ENCODE results near the gene STK24.
A peak's percentile ranks its signal among the peaks of the same experiment; 100 is the strongest.

The STK24 gene

GRCh38 chr13:98459721-98460370 is 117.1 kb downstream of the STK24 start:
- H3K27ac ChIP-seq (ENCODE audit: low read depth, low read length), result no peak overlapping the region
- H3K27me3 ChIP-seq (ENCODE audit: control insufficient read depth in 5 of 5, insufficient read depth in 4 of 5, low read length in 5 of 5), result no peaks in the 10 kb centered on the region
- no peaks in the 10 kb centered on the region for H3K9me3 ChIP-seq (ENCODE audit: control insufficient read depth in 5 of 5, low read length in 5 of 5)
- H3K4me3 ChIP-seq (ENCODE audit: low read depth in 1 of 5, low read length in 5 of 5), result no peak overlapping the region
- H3K4me1 ChIP-seq (ENCODE audit: control insufficient read depth in 5 of 5, insufficient read depth in 5 of 5, low read length in 5 of 5), result peaks cover 3 to 20% (median 9%) of the 10 kb centered on the region in 5 donors
- no peak overlapping the region for H3K9ac ChIP-seq (ENCODE audit: low read length in 5 of 5)
- peaks cover 7 to 77% (median 61%) of the 10 kb centered on the region in 5 donors for H3K36me3 ChIP-seq (ENCODE audit: control insufficient read depth in 5 of 5, insufficient read depth in 5 of 5, low read length in 5 of 5)

DNA sequence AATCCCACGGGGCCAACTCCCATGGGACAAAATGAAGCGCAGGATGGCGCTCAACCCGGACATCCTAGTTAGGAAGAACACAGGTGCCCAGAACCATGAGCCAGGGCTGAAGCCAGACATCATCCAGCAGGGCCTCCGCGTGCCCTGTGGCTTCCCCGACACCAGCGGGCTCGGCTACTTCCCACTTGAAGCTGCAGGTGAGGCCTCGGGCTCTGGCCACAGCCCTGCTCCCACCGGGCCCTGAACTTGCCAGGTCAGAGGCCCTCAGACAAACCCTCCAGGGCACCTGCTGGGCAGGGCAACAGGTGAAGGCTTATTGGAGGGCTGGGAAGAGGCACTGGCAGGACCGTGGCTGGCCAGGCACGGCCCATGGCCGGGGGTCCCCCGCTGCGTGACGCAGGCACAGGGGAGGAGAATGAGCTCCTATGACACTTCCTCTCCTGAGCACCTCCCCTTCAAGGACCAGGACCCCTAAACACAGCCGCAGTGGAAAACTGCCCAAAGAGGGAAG is 117.7 kb downstream of the STK24 start:
- Histone ChIP-seq H3K4me3 (ENCODE audit: low read depth in 1 of 5, low read length in 5 of 5) (no peak overlapping the region), H3K27ac (ENCODE audit: low read depth, low read length) (no peak overlapping the region), H3K4me1 (ENCODE audit: control insufficient read depth in 5 of 5, insufficient read depth in 5 of 5, low read length in 5 of 5) (peaks cover 8 to 26% (median 16%) of the 10 kb centered on the region in 5 donors), H3K27me3 (ENCODE audit: control insufficient read depth in 5 of 5, insufficient read depth in 4 of 5, low read length in 5 of 5) (no peaks in the 10 kb centered on the region), H3K9me3 (ENCODE audit: control insufficient read depth in 5 of 5, low read length in 5 of 5) (no peaks in the 10 kb centered on the region), H3K9ac (ENCODE audit: low read length in 5 of 5) (no peak overlapping the region), H3K36me3 (ENCODE audit: control insufficient read depth in 5 of 5, insufficient read depth in 5 of 5, low read length in 5 of 5) (peaks cover 7 to 76% (median 60%) of the 10 kb centered on the region in 5 donors)

DNA sequence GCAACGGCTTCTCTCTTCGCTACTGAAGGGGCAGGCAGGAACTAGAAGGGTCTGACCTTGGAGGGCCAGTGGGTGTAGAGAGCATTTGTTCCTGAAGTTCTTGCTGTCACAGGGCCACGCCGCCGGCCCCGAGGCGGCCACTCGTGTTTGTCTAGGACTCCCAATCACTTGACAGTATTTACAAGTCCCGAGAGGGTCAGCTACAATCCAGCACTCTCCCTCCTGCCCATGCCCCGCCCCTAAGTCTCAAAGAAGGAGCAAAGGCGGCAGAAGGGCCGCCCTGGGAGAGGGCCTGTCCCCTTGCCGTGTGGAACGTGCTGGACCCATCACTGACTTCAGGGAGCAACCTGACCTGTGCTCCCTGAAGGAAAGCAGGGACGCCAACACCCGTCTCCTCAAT is 118.5 kb downstream of the STK24 start:
- no peaks in the 10 kb centered on the region for H3K9me3 ChIP-seq (ENCODE audit: control insufficient read depth in 5 of 5, low read length in 5 of 5)
- H3K4me3 ChIP-seq (ENCODE audit: low read depth in 1 of 5, low read length in 5 of 5), result no peak overlapping the region
- no peak overlapping the region for H3K27ac ChIP-seq (ENCODE audit: low read depth, low read length)
- no peaks in the 10 kb centered on the region for H3K27me3 ChIP-seq (ENCODE audit: control insufficient read depth in 5 of 5, insufficient read depth in 4 of 5, low read length in 5 of 5)
- H3K4me1 ChIP-seq (ENCODE audit: control insufficient read depth in 5 of 5, insufficient read depth in 5 of 5, low read length in 5 of 5), result peaks cover 14 to 29% (median 23%) of the 10 kb centered on the region in 5 donors
- peaks cover 7 to 73% (median 57%) of the 10 kb centered on the region in 5 donors for H3K36me3 ChIP-seq (ENCODE audit: control insufficient read depth in 5 of 5, insufficient read depth in 5 of 5, low read length in 5 of 5)
- no peak overlapping the region for H3K9ac ChIP-seq (ENCODE audit: low read length in 5 of 5)

GRCh38 chr13:98457053-98457452 is 119.9 kb downstream of the STK24 start:
- Histone ChIP-seq H3K9ac (ENCODE audit: low read length in 5 of 5) (no peak overlapping the region), H3K36me3 (ENCODE audit: control insufficient read depth in 5 of 5, insufficient read depth in 5 of 5, low read length in 5 of 5) (peaks cover 10 to 67% (median 54%) of the 10 kb centered on the region in 5 donors), H3K27ac (ENCODE audit: low read depth, low read length) (no peak overlapping the region), H3K9me3 (ENCODE audit: control insufficient read depth in 5 of 5, low read length in 5 of 5) (no peaks in the 10 kb centered on the region), H3K27me3 (ENCODE audit: control insufficient read depth in 5 of 5, insufficient read depth in 4 of 5, low read length in 5 of 5) (no peaks in the 10 kb centered on the region), H3K4me3 (ENCODE audit: low read depth in 1 of 5, low read length in 5 of 5) (no peak overlapping the region), H3K4me1 (ENCODE audit: control insufficient read depth in 5 of 5, insufficient read depth in 5 of 5, low read length in 5 of 5) (peaks cover 11 to 29% (median 23%) of the 10 kb centered on the region in 5 donors)

GRCh38 chr13:98456413-98456845 is 120.5 kb downstream of the STK24 start:
- Histone ChIP-seq H3K9ac (ENCODE audit: low read length in 5 of 5) (no peak overlapping the region), H3K4me1 (ENCODE audit: control insufficient read depth in 5 of 5, insufficient read depth in 5 of 5, low read length in 5 of 5) (peaks cover 11 to 29% (median 23%) of the 10 kb centered on the region in 5 donors), H3K4me3 (ENCODE audit: low read depth in 1 of 5, low read length in 5 of 5) (no peak overlapping the region), H3K36me3 (ENCODE audit: control insufficient read depth in 5 of 5, insufficient read depth in 5 of 5, low read length in 5 of 5) (peaks cover 10 to 66% (median 52%) of the 10 kb centered on the region in 5 donors), H3K27ac (ENCODE audit: low read depth, low read length) (no peak overlapping the region), H3K9me3 (ENCODE audit: control insufficient read depth in 5 of 5, low read length in 5 of 5) (no peaks in the 10 kb centered on the region), H3K27me3 (ENCODE audit: control insufficient read depth in 5 of 5, insufficient read depth in 4 of 5, low read length in 5 of 5) (no peaks in the 10 kb centered on the region)

DNA sequence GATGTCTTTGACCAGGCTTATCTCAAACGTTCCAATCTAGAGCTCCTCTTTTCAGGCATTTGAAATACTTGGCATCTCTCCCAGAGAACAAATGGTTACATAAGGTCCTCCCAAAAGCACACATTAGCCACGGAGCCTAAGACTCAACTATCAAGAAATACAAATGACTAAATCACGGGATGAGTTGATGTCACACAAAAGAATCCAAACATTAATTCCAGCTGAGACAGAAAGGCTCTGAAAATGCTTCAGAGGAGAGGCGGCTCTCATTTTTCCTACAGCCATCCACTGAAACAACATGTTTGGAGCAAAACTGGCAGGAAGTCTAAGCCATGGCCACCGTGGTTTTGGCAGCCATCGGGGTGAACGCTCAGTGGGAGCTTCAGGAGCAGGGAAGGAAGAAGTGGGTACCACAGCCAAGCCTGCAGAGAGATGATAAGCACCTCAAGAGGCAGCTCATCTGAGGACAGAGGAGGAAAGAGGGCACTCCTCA is 122.5 kb downstream of the STK24 start:
- H3K36me3 ChIP-seq (ENCODE audit: control insufficient read depth in 5 of 5, insufficient read depth in 5 of 5, low read length in 5 of 5), result peaks cover 10 to 58% (median 37%) of the 10 kb centered on the region in 5 donors
- no peak overlapping the region for H3K4me3 ChIP-seq (ENCODE audit: low read depth in 1 of 5, low read length in 5 of 5)
- H3K9ac ChIP-seq (ENCODE audit: low read length in 5 of 5), result peak overlapping the region in 1 of 5 donors; percentile 39
- H3K27ac ChIP-seq (ENCODE audit: low read depth, low read length), result peak overlapping the region; percentile 86
- H3K9me3 ChIP-seq (ENCODE audit: control insufficient read depth in 5 of 5, low read length in 5 of 5), result no peaks in the 10 kb centered on the region
- no peaks in the 10 kb centered on the region for H3K27me3 ChIP-seq (ENCODE audit: control insufficient read depth in 5 of 5, insufficient read depth in 4 of 5, low read length in 5 of 5)
- peaks cover 11 to 35% (median 24%) of the 10 kb centered on the region in 5 donors for H3K4me1 ChIP-seq (ENCODE audit: control insufficient read depth in 5 of 5, insufficient read depth in 5 of 5, low read length in 5 of 5)

DNA sequence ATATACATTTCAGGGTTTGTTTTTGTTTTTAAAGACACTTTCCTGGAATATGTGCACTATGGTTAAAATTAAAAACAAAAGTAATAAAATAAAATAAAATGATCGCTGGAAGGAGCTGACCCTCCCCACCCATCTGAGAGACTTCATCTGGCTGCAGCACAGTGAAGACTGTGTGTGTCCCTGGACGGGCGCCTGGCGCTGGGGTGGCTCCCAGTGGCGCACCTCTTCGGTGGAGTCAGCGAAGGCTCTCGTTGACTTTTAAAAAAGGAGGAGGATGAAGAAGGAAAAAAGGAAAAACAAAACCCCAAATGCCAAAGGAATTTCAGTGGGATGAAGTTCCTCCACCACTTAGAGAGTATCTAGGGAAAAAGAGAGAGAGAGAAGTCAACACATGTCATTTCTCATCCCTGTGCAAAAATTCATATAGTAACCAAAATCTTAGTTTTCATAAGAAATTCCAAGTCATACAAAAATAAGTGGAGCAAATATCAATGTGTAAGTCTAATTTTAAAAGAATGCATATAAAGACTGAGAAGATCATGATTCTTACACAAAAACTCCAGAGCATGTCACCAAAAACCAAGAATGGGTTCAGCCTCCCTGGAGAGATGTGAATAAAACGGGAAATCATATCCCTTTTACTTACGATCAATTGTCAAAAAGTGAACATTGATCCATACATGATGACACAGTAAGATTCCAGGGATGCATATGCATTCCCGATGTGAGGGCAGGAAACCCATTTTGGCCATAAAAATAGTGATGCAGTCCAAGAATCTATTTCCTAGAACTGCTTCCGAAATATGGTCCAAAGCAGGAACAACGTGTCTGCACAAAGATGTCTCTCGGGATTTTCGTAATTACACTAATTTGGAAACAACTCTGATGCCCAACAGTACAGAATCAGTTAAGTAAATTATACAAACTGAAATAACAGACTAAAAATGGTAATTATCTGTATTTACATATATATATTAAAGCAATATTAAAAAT is 123.8 kb downstream of the STK24 start:
- H3K9me3 ChIP-seq (ENCODE audit: control insufficient read depth in 5 of 5, low read length in 5 of 5), result no peaks in the 10 kb centered on the region
- peaks cover 10 to 58% (median 35%) of the 10 kb centered on the region in 5 donors for H3K36me3 ChIP-seq (ENCODE audit: control insufficient read depth in 5 of 5, insufficient read depth in 5 of 5, low read length in 5 of 5)
- no peaks in the 10 kb centered on the region for H3K27me3 ChIP-seq (ENCODE audit: control insufficient read depth in 5 of 5, insufficient read depth in 4 of 5, low read length in 5 of 5)
- peaks cover 11 to 38% (median 28%) of the 10 kb centered on the region in 5 donors for H3K4me1 ChIP-seq (ENCODE audit: control insufficient read depth in 5 of 5, insufficient read depth in 5 of 5, low read length in 5 of 5)
- H3K4me3 ChIP-seq (ENCODE audit: low read depth in 1 of 5, low read length in 5 of 5), result no peak overlapping the region
- H3K9ac ChIP-seq (ENCODE audit: low read length in 5 of 5), result no peak overlapping the region
- no peak overlapping the region for H3K27ac ChIP-seq (ENCODE audit: low read depth, low read length)

DNA sequence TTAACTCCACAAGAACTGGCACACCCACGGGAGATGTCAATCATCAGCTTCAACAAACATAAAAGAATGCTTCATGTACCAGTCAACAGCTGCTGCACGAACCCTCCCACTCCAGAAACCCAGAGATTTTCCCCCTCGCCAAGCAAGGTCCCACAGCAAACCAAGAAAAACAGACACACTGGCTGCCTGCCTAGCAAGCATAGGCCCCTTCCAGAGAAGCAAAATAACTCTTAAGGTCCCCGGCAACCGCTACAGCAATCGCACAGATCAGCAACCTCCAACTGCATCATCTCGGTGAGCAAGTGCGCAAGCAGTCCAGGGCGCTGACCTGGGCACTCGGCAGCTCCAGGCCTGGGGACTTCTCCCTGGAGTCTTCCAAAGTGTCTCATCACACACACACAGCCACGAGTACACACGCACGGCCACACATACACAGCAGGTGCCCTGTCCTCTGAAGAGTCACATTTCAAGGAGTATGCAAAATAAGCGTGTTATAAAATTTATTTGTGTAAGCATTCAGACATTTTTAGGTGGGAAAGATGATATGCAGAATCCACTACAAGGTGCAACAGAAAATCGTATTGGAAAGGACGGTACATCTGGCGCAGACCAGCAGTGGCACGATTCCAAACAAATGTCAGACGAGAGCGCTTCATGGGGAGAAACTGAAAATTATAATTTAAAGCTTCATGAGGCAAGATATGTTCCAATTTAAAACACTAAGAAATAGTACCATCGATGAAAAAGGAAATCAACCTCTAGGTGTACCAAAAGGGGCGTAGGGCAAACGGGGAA is 125.0 kb downstream of the STK24 start:
- Histone ChIP-seq H3K4me1 (ENCODE audit: control insufficient read depth in 5 of 5, insufficient read depth in 5 of 5, low read length in 5 of 5) (peaks cover 11 to 39% (median 29%) of the 10 kb centered on the region in 5 donors), H3K36me3 (ENCODE audit: control insufficient read depth in 5 of 5, insufficient read depth in 5 of 5, low read length in 5 of 5) (peaks cover 5 to 62% (median 35%) of the 10 kb centered on the region in 5 donors), H3K4me3 (ENCODE audit: low read depth in 1 of 5, low read length in 5 of 5) (no peak overlapping the region), H3K27me3 (ENCODE audit: control insufficient read depth in 5 of 5, insufficient read depth in 4 of 5, low read length in 5 of 5) (no peaks in the 10 kb centered on the region), H3K27ac (ENCODE audit: low read depth, low read length) (no peak overlapping the region), H3K9ac (ENCODE audit: low read length in 5 of 5) (no peak overlapping the region), H3K9me3 (ENCODE audit: control insufficient read depth in 5 of 5, low read length in 5 of 5) (no peaks in the 10 kb centered on the region)

DNA sequence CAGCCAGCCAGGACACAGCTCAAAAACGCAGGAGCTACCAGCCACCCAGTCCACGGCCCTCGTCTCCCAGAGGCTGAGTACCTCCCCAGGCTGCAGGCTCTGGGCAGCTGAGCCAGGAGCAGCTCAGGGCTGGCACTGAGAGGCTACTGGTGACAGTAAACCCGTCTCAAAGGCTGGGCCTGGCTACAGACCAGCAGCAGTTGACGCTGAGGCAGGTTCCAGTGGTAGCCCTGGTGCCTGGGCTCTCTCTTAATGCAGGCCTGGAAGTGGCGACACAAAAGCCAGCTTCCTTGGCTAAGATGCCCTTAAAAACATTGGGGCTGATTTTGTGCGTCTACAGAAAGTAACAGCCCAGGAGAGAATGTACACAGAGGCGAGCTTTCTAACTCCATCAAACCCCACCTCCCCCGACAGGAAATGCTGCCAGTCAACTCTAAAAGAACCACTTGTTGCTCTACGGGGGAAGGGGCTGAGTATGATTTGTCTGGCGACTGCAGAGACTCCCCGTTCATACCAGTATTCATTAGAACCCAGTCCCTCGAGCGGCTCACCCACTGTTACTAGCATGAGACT is 126.3 kb downstream of the STK24 start:
- Histone ChIP-seq H3K9ac (ENCODE audit: low read length in 5 of 5) (no peak overlapping the region), H3K9me3 (ENCODE audit: control insufficient read depth in 5 of 5, low read length in 5 of 5) (no peaks in the 10 kb centered on the region), H3K27me3 (ENCODE audit: control insufficient read depth in 5 of 5, insufficient read depth in 4 of 5, low read length in 5 of 5) (no peaks in the 10 kb centered on the region), H3K27ac (ENCODE audit: low read depth, low read length) (no peak overlapping the region), H3K36me3 (ENCODE audit: control insufficient read depth in 5 of 5, insufficient read depth in 5 of 5, low read length in 5 of 5) (peaks cover 2 to 61% (median 34%) of the 10 kb centered on the region in 5 donors), H3K4me1 (ENCODE audit: control insufficient read depth in 5 of 5, insufficient read depth in 5 of 5, low read length in 5 of 5) (peaks cover 11 to 40% (median 31%) of the 10 kb centered on the region in 5 donors), H3K4me3 (ENCODE audit: low read depth in 1 of 5, low read length in 5 of 5) (no peak overlapping the region)
